Measurements from ENCODE around the gene TRMT1.

The TRMT1 gene

DNA sequence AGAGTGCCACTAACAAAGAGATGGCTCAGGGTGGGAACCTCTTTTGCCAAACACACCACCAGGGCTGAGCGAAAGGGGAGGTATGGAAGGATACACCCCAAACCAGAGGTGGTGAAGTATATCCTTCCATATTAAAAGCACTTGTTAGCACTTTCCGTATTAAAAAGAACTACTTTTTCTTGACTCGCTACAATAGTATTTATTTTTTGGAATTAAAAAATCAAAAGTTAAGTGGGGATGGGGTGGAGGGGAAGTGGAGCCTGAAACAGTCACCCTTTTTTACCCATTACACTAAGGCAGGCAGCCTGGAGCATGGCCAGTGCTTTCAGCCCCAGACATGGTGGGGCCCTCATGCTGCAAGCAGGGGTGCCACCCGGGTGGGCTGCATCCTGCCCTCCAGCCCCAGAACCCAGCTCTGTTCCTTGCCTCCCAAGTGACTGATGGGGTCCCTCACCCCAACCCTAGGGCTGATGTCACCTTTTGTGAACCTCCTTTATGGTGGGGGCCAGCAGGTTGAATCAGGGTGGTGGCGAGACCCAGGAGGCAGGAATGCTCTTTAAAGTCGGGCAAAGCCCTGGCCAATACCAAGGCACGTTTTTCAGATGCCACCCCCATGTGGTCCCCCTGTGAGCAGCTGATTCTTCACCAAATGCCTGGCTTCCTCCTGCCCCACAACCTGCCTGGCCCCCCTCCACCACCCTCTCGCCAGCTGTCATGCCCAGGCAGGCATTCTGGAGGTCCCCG is 44.9 kb downstream of the TRMT1 start:
- TF ChIP-seq, protein P1, sequence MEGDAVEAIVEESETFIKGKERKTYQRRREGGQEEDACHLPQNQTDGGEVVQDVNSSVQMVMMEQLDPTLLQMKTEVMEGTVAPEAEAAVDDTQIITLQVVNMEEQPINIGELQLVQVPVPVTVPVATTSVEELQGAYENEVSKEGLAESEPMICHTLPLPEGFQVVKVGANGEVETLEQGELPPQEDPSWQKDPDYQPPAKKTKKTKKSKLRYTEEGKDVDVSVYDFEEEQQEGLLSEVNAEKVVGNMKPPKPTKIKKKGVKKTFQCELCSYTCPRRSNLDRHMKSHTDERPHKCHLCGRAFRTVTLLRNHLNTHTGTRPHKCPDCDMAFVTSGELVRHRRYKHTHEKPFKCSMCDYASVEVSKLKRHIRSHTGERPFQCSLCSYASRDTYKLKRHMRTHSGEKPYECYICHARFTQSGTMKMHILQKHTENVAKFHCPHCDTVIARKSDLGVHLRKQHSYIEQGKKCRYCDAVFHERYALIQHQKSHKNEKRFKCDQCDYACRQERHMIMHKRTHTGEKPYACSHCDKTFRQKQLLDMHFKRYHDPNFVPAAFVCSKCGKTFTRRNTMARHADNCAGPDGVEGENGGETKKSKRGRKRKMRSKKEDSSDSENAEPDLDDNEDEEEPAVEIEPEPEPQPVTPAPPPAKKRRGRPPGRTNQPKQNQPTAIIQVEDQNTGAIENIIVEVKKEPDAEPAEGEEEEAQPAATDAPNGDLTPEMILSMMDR (IDR thresholded peaks at IDR 0.05): no peak
- H3K4me3 ChIP-seq: no peak overlapping the region
- no peak for DNase-seq (ENCODE audit: low spot score)
- peak overlapping the region; percentile 16 to 80 for H3K27ac ChIP-seq

DNA sequence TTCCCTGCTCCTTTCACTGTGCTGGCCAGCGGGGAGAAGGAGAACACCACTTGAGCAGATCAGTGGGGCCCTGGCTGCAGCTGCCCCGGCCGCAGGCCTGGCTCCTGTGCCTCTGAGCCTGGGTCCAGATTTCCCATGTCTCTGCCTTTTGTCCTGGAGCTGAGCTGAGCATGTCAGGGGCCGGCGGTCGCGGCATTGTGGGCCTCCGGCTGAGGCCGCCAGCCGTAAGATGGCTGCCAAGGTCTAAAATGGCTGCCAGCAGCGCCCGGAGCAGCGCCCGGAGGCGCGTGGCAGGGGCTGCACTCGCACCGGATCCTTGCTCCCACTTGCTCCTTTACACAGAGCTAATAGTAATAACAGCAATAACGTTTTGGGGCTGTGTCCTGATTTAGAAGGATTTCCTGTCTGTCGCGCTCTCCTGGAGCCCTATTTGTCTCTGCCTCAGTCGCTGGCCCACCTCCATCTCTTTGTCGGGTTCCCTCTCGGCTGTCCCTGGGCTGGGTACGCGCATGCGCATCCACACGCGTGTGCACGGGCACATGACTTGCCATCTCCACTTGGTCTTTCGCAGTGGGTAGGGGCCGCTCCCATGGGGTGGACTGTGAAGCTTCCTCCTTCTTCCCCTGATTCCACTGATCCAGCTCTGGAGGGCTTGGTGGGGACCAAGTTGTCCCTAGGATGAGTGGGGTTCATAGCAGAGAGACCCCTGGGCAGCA is 46.0 kb downstream of the TRMT1 start:
- peak overlapping the region; percentile 40 to 80 for H3K27ac ChIP-seq

DNA sequence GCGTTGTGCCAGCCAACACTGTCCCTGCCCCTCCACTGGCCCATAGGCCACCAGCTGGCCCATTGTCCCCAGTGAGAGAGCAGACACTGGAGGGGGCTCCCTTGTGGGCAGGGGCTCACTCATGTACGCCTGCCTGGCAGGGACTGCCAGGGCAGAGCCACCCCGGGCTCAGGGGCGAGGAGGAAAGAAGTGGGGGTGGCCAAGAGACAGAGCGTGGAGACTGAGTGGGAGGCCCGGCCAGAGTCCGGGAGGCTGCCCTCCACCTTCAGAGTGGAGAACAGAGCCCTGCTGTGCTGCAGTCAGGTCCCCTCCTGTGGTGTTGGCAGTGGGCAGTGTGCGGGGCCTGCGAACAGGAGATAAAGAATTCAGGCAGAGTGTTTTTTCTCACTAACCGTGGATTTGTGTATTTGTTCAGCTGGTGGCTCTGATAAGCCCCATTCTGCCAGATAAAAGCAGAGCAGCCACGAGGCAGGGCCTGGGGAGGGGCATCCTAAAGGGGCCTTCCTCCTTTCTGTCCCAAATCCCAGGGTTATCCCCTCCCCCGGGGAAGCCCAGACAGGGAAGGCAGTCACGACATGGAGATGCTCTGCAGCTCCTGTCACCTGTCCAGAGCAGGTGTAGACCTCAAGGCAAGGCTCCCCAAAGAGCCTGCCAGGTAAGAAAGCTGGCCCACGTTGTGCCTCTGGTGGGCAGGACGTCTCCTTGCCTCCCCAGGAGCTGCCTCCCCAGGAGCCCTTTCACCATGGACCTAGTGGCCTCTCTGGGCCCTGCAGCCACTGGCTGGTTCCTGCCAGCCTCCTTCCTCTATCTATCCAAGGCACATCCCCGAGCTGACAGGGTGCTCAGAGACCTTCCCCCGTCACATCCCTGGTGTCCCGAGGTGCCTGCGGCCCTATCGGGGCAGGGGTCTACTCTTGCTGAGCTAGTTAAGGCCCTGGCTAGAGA is 46.9 kb downstream of the TRMT1 start:
- TF ChIP-seq, protein P1 (IDR thresholded peaks at IDR 0.05): no peak
- peak overlapping the region; percentile 40 to 80 for H3K27ac ChIP-seq
- DNase-seq (ENCODE audit: low spot score): no peak
- peak overlapping the region; percentile 33 for H3K4me3 ChIP-seq

More for the DNA sequence above, 46.0 kb downstream of the TRMT1 start:
- peak overlapping the region; percentile 33 for H3K4me3 ChIP-seq
- TF ChIP-seq, protein P1 (IDR thresholded peaks at IDR 0.05): no peak
- no peak for DNase-seq (ENCODE audit: low spot score)

DNA sequence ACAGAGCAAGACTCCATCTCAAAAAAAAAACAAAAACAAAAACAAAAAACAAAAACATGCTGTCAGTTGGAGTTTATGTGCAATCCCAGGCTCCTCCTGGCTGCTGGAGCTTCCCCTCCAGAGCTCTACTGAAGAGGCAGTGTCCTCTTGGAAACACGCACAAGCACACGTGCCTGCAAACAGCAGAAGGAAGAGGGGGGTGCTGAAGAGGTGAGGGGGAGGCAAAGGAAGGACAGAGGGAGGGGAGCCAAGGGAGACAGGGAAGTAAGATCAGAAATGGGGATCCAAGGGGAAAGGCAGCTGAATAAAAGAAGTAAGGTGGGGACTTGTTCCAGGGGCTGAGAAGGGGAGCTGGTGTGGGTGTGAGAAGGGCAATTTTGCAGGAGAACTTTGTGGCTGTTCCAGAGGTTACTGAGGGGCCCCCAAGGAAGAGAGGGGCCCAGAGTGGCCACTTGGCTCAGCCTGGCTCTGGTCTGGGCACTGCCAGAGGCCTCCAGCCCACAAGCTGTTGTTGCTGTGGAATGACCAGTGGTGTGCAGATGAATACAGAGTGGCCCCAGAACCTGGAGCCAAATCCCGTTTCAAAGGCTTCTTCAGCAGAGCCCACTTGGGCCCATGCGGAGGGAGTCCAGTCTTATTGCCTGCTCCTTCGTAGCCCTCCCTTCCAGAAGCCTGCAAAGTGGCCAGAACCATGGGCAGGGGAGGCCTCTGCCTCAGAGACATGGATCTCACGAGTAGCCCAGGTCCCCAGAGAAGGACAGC is 48.3 kb downstream of the TRMT1 start:
- Histone ChIP-seq H3K4me3 (no peak overlapping the region), H3K27ac (peak overlapping the region; percentile 40 to 80)
- TF ChIP-seq, protein P1 (IDR thresholded peaks at IDR 0.05): no peak
- DNase-seq (ENCODE audit: low spot score): no peak

DNA sequence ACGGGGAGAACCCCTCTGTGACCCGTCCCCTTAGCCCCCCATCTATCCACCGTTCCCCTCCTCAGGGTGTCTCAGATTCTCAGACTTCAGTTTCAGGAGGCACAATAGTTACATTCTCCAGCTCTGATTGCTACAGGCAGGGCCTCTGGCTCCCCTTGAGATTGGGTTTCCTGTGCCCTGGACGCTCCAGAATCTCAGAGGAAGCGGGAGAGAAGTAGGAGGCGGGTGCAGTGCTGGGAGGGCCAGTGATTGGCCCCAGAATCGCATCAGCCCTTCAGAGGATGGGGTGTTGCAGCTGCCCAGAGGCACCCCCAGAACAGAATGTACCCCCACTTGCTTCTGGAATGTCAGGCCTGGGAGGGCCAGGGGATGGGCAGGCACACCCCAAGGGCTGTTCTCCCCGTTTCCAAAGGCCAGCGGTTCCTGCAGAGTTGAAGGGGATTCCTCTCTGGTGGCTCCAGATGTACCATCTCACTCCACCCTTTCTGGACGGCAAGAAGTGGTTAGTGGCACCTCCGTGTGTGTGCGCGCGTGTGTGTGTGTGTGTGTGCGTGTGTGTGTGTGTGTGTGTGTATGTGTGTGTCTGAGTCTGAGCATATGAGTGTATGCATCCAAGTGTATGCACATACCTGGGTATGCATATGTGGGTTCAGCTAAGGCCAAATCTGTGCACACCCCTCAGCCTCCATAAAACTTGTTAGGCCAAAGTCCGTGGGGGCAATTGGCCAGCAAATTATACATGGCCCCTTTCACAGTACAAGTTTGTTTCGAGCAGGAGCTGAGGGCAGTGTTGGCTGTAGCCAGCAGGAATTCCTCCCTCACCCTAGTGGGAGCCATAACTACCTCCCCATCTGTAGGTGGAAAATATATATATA is 49.4 kb downstream of the TRMT1 start:
- TF ChIP-seq, protein P1 (IDR thresholded peaks at IDR 0.05): no peak
- H3K4me3 ChIP-seq: no peak overlapping the region

More for the DNA sequence above, 49.4 kb downstream of the TRMT1 start:
- H3K27ac ChIP-seq: peak overlapping the region; percentile 69 to 90
- DNase-seq (ENCODE audit: low spot score): no peak
